Measurements from ENCODE around the gene TXK.

Gene TXK

DNA sequence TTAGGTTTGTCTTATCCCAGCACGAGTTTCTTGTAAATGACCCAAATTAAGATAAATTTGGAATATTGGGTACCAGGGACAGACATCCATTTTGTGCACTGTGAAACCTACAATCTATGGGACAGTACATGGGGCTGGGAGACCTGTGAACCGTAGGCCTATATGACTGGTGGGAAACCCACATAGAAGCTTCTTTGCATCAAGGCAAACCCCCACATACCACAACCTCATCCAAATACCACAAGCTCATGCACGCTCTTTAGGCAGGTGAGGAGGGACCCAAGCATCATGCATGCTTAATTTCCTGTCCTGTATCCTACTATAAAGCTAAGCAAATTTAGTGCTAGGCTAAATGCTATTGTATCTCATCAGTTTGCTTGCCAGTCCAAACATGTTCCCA, 69.7 kb downstream of the TXK start:
- no peak overlapping the region for H3K4me3 ChIP-seq (ENCODE audit: low read length)
- no peak for TF ChIP-seq CTCF (conservative IDR thresholded peaks at IDR 0.05; ENCODE audit: low read length)
- no peak for DNase-seq (ENCODE audit: low read depth)

DNA sequence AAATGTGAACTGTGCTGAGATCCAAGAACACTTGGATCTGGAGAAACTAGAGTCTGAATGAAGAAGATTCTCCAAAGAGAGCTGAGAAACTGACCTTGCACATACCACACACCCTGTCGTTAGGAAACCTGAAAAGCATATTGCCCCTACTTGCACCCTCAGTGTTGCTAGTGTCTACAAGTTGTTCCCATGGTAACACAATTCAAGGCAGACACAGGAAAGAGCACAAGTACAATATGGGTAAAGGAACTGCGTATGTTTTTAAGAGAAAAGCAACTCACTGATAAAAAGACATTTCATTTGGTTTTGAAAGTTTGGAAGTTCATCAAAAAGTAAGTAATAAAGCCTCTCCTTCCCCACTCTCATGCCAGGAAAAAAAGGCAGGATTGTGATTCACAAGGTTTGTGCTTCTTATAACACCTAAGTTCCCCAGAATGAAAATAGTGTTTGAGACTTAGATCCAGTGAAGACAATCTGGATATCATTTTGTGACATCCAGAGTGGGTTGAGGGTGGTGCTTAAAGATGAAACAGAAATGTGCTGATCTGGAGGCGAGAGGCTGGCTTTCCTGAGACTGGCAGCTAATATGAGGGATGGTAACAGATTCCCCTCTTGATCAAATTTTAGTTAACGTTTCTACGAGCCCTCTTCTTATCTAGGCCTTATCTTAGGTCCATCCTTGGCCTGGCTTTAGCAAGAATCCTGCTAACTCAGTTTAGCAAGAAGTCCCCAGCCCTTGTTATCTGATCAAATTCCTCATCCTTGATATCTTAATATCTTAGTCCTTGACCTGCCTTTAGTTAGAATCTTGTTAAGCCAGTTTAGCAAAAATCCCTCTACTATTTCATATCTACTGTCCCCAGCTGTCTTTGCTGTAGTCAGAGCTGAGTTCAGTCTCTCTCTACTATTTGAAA, 75.2 kb downstream of the TXK start:
- H3K4me3 ChIP-seq (ENCODE audit: low read length) = no peak overlapping the region
- no peak for DNase-seq (ENCODE audit: low read depth)
- no peak for TF ChIP-seq CTCF (conservative IDR thresholded peaks at IDR 0.05; ENCODE audit: low read length)

DNA sequence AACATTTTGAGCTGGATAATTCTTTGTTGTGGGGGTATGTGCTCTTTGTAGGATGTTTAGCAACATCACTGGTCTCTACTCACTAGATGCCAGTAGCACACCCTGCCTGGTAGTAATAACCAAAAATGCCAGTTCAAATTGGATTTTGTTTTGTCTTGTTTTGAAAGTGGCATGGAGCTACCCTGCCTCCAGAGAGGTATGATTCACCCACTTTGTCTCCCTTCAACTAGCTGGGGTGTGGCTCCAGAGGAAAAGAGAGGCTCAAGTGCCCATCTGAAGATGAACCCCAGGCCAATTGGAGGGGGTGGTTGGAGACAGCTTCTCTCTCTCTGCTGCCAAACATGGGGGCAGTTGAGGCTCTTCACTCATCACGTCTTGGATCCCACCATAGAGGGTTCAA, 83.0 kb downstream of the TXK start:
- no peak for TF ChIP-seq CTCF (conservative IDR thresholded peaks at IDR 0.05; ENCODE audit: low read length)
- no peak overlapping the region for H3K4me3 ChIP-seq (ENCODE audit: low read length)
- DNase-seq (ENCODE audit: low read depth) = no peak

DNA sequence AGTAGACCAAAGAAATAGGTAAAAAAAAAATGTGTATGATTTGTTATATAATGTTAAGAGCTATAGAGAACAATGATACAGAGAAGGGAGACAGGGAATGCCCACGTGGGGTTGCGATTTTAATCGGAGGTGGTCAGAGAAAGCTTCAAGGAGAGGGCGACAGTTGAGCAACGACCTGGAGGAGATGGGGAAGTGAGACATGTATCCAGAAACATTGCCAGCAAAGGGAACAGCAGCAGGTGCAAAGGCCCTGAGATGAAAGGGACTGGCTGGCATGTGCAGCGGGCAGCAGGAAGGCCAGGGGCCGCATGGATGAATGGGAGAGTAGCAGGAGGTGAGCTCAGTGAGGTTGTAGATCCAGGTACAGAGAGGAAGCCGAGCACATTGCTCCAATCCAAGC, 84.6 kb downstream of the TXK start:
- no peak for TF ChIP-seq CTCF (conservative IDR thresholded peaks at IDR 0.05; ENCODE audit: low read length)
- DNase-seq (ENCODE audit: low read depth) = no peak
- H3K4me3 ChIP-seq (ENCODE audit: low read length) = no peak overlapping the region

DNA sequence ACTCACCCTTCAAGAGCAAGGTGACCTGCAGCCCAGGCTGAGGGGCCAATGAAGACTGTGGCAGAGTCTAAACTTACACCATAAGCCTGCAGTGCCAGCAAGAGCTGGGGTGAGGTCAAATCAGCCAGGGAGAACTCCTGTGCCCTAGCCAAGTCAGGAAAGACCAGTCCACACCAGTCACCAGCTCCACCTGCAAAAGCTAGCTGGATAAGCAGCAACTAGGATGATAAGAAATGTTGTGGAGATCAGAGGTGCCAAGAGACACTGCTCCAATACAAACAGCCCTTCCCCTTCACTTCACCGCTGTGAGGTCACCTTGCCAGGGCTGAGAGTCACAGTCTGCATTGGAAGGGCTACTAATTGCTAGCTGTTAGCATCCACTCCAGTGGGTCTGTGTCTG, 86.2 kb downstream of the TXK start:
- no peak for TF ChIP-seq CTCF (conservative IDR thresholded peaks at IDR 0.05; ENCODE audit: low read length)
- H3K4me3 ChIP-seq (ENCODE audit: low read length) = no peak overlapping the region
- no peak for DNase-seq (ENCODE audit: low read depth)

- no peak for DNase-seq (ENCODE audit: low read depth)
- no peak overlapping the region for H3K4me3 ChIP-seq (ENCODE audit: low read length)
Measured at GRCh38 chr4:48047421-48047844, 86.6 kb downstream of the TXK start.

More at GRCh38 chr4:48047421-48047844, 86.6 kb downstream of the TXK start:
- TF ChIP-seq CTCF (conservative IDR thresholded peaks at IDR 0.05; ENCODE audit: low read length) = no peak
